Mesothelial cell of epicardium (in vitro differentiated cells): ENCODE data around the gene CRHBP. TPM values are rescaled to one million over a fixed set of nuclear protein-coding genes. Genes with fewer than 3 reads are reported as not detected.
"Not testable (repeated sequence)": the region's sequence is repeated elsewhere in the genome, so short reads cannot be mapped to it uniquely, and the experiment has no call there.

Experiments used
- DNase-seq, 2 experiments: peaks; one replicate each; pipeline ENCODE4 v3.0.0; 2021; ENCODE audit warnings: low spot score in 2 of 2; ENCODE audit not compliant: unreplicated experiment in 2 of 2
- H3K27ac Mint-ChIP-seq: 2 replicates; pipeline ENCODE4 v1.8.0; 2021; ENCODE audit warnings: mixed read lengths
- H3K27me3 Mint-ChIP-seq: 2 replicates; pipeline ENCODE4 v1.8.0; 2021; ENCODE audit warnings: low read depth, mixed read lengths
- H3K36me3 Mint-ChIP-seq: 2 replicates; pipeline ENCODE4 v1.8.0; 2021; ENCODE audit warnings: mixed read lengths
- H3K4me1 Mint-ChIP-seq: 2 replicates; pipeline ENCODE4 v1.8.0; 2021; ENCODE audit warnings: mixed read lengths
- H3K4me3 Mint-ChIP-seq: 2 replicates; pipeline ENCODE4 v1.8.0; 2021; ENCODE audit warnings: mild to moderate bottlenecking, moderate library complexity, mixed read lengths
- H3K9me3 Mint-ChIP-seq: 2 replicates; pipeline ENCODE4 v1.8.0; 2021; ENCODE audit warnings: mixed read lengths
- total RNA-seq: library from RNA; stranded (reverse); gene quantifications from 3 replicates; pipeline ENCODE4 v1.2.1, GENCODE V29; 2021
- TF ChIP-seq, protein P1 (sequence below): fragments of 200-600 bp; sonication (generic); IDR thresholded peaks from one replicate; pipeline ENCODE4 v1.5.0; 2021; ENCODE audit warnings: antibody characterized with exemption; ENCODE audit not compliant: unreplicated experiment

Gene CRHBP, protein sequence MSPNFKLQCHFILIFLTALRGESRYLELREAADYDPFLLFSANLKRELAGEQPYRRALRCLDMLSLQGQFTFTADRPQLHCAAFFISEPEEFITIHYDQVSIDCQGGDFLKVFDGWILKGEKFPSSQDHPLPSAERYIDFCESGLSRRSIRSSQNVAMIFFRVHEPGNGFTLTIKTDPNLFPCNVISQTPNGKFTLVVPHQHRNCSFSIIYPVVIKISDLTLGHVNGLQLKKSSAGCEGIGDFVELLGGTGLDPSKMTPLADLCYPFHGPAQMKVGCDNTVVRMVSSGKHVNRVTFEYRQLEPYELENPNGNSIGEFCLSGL
- total RNA-seq = 5.3 to 10.7 TPM (median 8.0 TPM) in 3 replicates

DNA sequence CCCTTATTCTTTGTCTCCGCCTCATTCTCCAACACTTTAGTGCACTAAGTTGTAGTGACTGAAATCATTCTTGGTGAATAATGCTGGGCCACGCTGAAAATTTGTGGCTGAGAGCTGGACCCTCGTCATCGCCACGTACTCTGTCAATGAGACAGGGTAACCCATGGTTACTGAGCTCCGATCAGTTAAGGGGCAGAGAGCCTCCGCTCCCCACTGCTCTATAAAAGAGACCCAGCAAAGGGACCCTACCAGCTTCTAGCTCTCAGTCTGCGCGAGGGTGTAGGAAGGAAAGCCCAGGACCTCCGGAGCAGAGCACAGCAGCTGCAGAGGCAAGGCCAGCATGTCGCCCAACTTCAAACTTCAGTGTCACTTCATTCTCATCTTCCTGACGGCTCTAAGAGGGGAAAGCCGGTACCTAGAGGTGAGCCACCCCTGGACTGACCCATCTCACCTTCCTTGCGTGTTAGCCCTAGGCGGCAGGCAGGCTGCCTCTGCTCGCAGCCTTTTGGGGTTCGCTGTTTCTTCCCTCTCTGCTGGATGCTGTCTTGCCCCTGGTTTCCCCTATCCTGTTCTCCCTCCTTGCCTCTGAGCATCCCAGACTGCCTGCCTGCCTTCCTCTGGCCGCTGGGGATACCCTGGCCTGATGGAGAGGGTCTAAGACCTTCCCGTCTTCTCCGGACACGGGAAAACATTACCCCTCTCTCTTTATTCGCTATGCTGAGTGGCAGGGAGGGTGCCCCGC lies at the start of gene CRHBP:
CRHBP (plus strand) TSS at position 251 of the 742 bp plus-strand sequence; CDS start at position 341, 90 bp downstream.
- Mint-ChIP-seq H3K4me1 (peaks cover 6% of the 10 kb centered on the region), H3K27me3 (peaks cover 44% of the 10 kb centered on the region), H3K27ac (no peak within 1 kb of the TSS), H3K9me3 (no peaks in the 10 kb centered on the region), H3K36me3 (no peaks in the 10 kb centered on the region), H3K4me3 (peak within 1 kb of the TSS; percentile 68)
- no peak for DNase-seq
- TF ChIP-seq, protein P1, sequence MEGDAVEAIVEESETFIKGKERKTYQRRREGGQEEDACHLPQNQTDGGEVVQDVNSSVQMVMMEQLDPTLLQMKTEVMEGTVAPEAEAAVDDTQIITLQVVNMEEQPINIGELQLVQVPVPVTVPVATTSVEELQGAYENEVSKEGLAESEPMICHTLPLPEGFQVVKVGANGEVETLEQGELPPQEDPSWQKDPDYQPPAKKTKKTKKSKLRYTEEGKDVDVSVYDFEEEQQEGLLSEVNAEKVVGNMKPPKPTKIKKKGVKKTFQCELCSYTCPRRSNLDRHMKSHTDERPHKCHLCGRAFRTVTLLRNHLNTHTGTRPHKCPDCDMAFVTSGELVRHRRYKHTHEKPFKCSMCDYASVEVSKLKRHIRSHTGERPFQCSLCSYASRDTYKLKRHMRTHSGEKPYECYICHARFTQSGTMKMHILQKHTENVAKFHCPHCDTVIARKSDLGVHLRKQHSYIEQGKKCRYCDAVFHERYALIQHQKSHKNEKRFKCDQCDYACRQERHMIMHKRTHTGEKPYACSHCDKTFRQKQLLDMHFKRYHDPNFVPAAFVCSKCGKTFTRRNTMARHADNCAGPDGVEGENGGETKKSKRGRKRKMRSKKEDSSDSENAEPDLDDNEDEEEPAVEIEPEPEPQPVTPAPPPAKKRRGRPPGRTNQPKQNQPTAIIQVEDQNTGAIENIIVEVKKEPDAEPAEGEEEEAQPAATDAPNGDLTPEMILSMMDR = no peak

DNA sequence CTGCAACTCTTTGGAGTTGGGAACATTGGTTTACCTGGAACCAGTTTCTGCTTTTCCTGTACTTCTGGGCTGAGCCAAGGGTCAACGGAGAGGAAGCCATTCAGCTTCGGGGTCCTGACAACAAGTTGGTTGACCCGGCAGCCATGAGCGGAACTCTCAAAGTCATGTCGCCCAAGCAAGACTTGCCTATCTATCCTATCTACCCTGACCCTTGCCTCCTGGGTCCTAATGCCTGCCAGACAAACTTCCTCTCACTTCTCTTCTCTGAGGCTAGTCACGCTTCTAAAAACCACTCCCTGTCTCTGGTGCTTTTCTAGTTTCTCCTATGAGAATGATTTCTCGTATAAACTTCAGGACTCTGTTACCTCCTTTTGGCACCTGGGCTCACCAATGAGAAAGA lies 44.7 kb upstream of the CRHBP start:
- H3K27ac Mint-ChIP-seq = no peak overlapping the region
- H3K4me3 Mint-ChIP-seq = no peak overlapping the region

DNA sequence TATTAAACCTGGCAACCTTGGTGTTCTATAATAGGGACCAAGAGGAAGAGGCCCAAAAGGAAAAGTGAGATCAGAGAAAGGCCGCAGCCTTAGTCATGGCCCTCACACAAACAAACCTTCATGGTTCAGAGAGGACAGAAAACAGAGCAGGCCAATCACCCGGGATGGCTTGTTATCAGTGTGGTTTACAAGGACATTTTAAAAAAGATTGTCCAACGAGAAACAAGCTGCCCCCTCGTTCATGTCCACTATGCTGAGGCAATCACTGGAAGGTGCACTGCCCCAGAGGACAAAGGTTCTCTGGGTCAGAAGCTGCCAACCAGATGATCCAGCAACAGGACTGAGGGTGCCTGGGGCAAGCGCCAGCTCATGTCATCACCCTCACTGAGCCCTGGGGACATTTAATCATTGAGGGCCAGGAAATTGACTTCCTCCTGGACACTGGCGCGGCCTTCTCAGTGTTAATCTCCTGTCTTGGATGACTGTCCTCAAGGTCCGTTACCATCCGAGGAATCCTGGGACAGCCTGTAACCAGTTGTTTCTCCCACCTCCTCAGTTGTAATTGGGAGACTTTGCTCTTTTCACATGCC lies 42.4 kb upstream of the CRHBP start:
- H3K27ac Mint-ChIP-seq, H3K4me1 Mint-ChIP-seq, H3K9me3 Mint-ChIP-seq, H3K27me3 Mint-ChIP-seq, H3K4me3 Mint-ChIP-seq, H3K36me3 Mint-ChIP-seq, DNase-seq: not testable (repeated sequence)

More for the DNA sequence above, 44.7 kb upstream of the CRHBP start:
- no peaks in the 10 kb centered on the region for H3K36me3 Mint-ChIP-seq
- no peaks in the 10 kb centered on the region for H3K4me1 Mint-ChIP-seq
- DNase-seq = no peak
- TF ChIP-seq, protein P1 = no peak
- no peaks in the 10 kb centered on the region for H3K27me3 Mint-ChIP-seq
- H3K9me3 Mint-ChIP-seq = peaks cover 5% of the 10 kb centered on the region

DNA sequence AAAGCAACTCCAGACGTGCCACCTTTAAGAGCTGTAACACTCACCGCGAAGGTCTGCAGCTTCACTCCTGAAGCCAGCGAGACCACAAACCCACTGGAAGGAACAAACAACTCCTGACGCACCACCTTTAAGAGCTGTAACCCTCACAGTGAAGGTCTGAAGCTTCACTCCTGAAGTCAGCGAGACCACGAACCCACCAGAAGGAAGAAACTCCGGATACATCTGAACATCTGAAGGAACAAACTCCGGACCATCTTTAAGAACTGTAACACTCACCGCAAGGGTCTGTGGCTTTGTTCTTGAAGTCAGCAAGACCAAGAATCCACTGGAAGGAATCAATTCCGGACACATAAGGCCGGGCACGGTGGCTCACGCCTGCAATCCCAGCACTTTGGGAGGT lies 38.2 kb upstream of the CRHBP start:
- not testable (repeated sequence) for H3K27me3 Mint-ChIP-seq, H3K4me3 Mint-ChIP-seq, H3K9me3 Mint-ChIP-seq, H3K4me1 Mint-ChIP-seq, DNase-seq, H3K36me3 Mint-ChIP-seq, H3K27ac Mint-ChIP-seq

DNA sequence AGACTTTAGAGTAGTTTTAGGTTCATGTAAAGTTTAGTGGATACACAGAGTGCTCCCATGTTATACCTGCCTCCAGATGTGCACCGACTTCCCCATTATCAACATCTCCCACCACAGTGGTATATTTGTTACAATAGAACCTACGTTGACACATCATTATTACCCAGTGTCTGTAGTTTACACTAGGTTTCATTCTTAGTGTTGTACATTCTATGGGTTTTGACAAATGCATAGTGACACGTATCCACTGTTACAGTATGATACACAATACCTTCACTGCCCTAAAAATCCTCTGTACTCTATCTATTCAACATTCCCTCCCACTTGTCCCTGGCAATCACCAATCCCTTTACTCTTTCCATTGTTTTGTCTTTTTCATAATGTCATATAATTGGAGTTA lies 34.3 kb upstream of the CRHBP start:
- Mint-ChIP-seq H3K36me3 (peaks cover 3% of the 10 kb centered on the region), H3K9me3 (peaks cover 3% of the 10 kb centered on the region), H3K27me3 (no peaks in the 10 kb centered on the region), H3K27ac (no peak overlapping the region), H3K4me1 (no peaks in the 10 kb centered on the region), H3K4me3 (no peak overlapping the region)
- TF ChIP-seq, protein P1 = no peak
- no peak for DNase-seq

DNA sequence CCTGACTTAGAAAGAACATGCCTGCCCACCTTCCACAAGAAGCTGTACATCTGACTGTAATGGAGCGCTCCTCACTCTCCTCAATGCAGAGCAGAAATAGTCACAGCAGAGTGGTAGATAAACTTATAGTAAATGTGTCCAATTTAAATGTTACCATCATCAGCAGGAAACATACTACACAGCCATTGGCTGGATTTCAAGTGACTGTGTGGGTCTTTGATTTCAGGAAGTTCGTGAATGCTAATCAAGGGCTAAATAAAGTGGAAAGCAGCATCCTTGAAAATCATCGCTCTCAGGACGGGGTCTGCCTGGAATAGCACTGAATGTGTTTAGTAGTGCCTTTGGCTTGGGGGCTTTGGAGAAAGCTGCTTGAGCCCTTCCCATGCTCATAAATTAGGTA lies 32.4 kb upstream of the CRHBP start:
- Mint-ChIP-seq H3K9me3 (no peaks in the 10 kb centered on the region), H3K4me3 (no peak overlapping the region), H3K36me3 (no peaks in the 10 kb centered on the region), H3K27ac (no peak overlapping the region), H3K4me1 (no peaks in the 10 kb centered on the region), H3K27me3 (no peaks in the 10 kb centered on the region)
- DNase-seq = no peak
- TF ChIP-seq, protein P1 = no peak
